A673 (cell line): ENCODE data around the gene RPL39L. TPM values are rescaled to one million over a fixed set of nuclear protein-coding genes. Genes with fewer than 3 reads are reported as not detected.
A peak's percentile ranks its signal among the peaks of the same experiment; 100 is the strongest.

ENCODE experiments used
- BruUV-seq: library from RNA; stranded (reverse); fragments of 400-500 nt; replicated peaks from 2 replicates; lab custom pipeline; 2021; lab: Mats Ljungman, UMichigan
- CTCF ChIA-PET: fragments of 300-600 bp; sonication (Branson Sonifier 250); formaldehyde crosslinking; loops from one replicate; lab custom pipeline; 2022; ENCODE audit warnings: antibody characterized with exemption; lab: Charles Lee
- POLR2A ChIA-PET: fragments of 300-600 bp; sonication (Branson Sonifier 250); formaldehyde crosslinking; loops from one replicate; lab custom pipeline; 2022; ENCODE audit warnings: antibody characterized with exemption; ENCODE audit not compliant: low non-redundant PET; lab: Charles Lee
- DNase-seq: peaks from one replicate; pipeline ENCODE4 v3.0.0-alpha.2; 2015; ENCODE audit warnings: low spot score
- H3K27ac ChIP-seq: fragments of 200-600 bp; sonication (generic); 2 replicates; pipeline ENCODE4 v1.5.1; 2016; ENCODE audit warnings: mixed run types, low read depth, mild to moderate bottlenecking, mixed read lengths, antibody characterized with exemption, low read length; ENCODE audit not compliant: poor library complexity, severe bottlenecking
- H3K27me3 ChIP-seq: fragments of 200-600 bp; sonication (generic); replicated peaks from 2 replicates; pipeline ENCODE4 v1.6.1; 2017; ENCODE audit warnings: mixed run types, low read depth, mild to moderate bottlenecking, mixed read lengths, antibody characterized with exemption, low read length; ENCODE audit not compliant: insufficient read depth, poor library complexity
- H3K36me3 ChIP-seq: fragments of 200-600 bp; sonication (generic); 2 replicates; pipeline ENCODE4 v1.6.1; 2016; ENCODE audit warnings: mixed run types, mild to moderate bottlenecking, mixed read lengths, antibody characterized with exemption, low read length; ENCODE audit not compliant: insufficient read depth, poor library complexity, severe bottlenecking
- H3K4me1 ChIP-seq: fragments of 200-600 bp; sonication (generic); 2 replicates; pipeline ENCODE4 v1.6.1; 2017; ENCODE audit warnings: mixed run types, mild to moderate bottlenecking, mixed read lengths, antibody characterized with exemption, low read length; ENCODE audit not compliant: insufficient read depth, poor library complexity, severe bottlenecking
- H3K4me3 ChIP-seq: fragments of 200-600 bp; sonication (generic); 2 replicates; pipeline ENCODE4 v1.5.1; 2016; ENCODE audit warnings: low read depth, mixed run types, mild to moderate bottlenecking, mixed read lengths, low read length; ENCODE audit not compliant: poor library complexity, severe bottlenecking
- H3K9me3 ChIP-seq: fragments of 200-600 bp; sonication (generic); 2 replicates; pipeline ENCODE4 v1.6.1; 2016; ENCODE audit warnings: mixed run types, low read depth, mild to moderate bottlenecking, mixed read lengths, antibody characterized with exemption, low read length; ENCODE audit not compliant: poor library complexity, severe bottlenecking
- CTCF ChIP-seq: fragments of 300-800, 200-600 bp; sonication (generic); conservative IDR thresholded peaks from 2 replicates; pipeline ENCODE4 v1.5.1; 2017; ENCODE audit warnings: low read depth, mild to moderate bottlenecking, antibody characterized with exemption, low read length, moderate library complexity, mixed read lengths
- EZH2 ChIP-seq: fragments of 200-600 bp; sonication (generic); IDR thresholded peaks from 2 replicates; pipeline ENCODE4 v1.6.1; 2017; ENCODE audit warnings: borderline replicate concordance, low read depth, mild to moderate bottlenecking, mixed read lengths, antibody characterized with exemption, low read length; ENCODE audit not compliant: poor library complexity, severe bottlenecking
- intact Hi-C: fragments of 100-400 bp; cut with micrococcal nuclease; formaldehyde crosslinking; loops from one replicate; pipeline ENCODE4 v1.10.0; 2022; ENCODE audit not compliant: unreplicated experiment
- total RNA-seq: library from RNA; stranded (reverse); gene quantifications from 2 replicates; pipeline ENCODE4 v1.2.3, GENCODE V29; 2021

The RPL39L gene
- total RNA-seq, 1 experiment from 2014 or later: 35.3 TPM

GRCh38 chr3:187073581-187074098 lies 65.7 kb downstream of the RPL39L start:
- POLR2A ChIA-PET: interaction anchor here (0.5 kb wide), 1 partner anchor 66 kb away, joined by 6 read pairs; the partner anchor contains the start of gene RPL39L
- H3K4me1 ChIP-seq: peaks cover 14% of the 10 kb centered on the region
- no peak for DNase-seq
- peaks cover 38% of the 10 kb centered on the region for H3K36me3 ChIP-seq
- no peak overlapping the region for H3K27ac ChIP-seq
- no peaks in the 10 kb centered on the region for H3K9me3 ChIP-seq
- BruUV-seq: no TSS peak
- TF ChIP-seq EZH2 (no peak), CTCF (no peak)
- CTCF ChIA-PET: no interaction called here
- intact Hi-C loops: no loop called here
- no peak overlapping the region for H3K4me3 ChIP-seq
- no peaks in the 10 kb centered on the region for H3K27me3 ChIP-seq

GRCh38 chr3:187072511-187072910 lies 66.8 kb downstream of the RPL39L start:
- POLR2A ChIA-PET: no interaction called here
- CTCF ChIA-PET: no interaction called here
- Histone ChIP-seq H3K36me3 (peaks cover 38% of the 10 kb centered on the region), H3K4me1 (peaks cover 14% of the 10 kb centered on the region), H3K27ac (peak overlapping the region; percentile 16), H3K27me3 (no peaks in the 10 kb centered on the region), H3K9me3 (no peaks in the 10 kb centered on the region), H3K4me3 (no peak overlapping the region)
- TF ChIP-seq EZH2 (no peak), CTCF (no peak)
- intact Hi-C loops: no loop called here
- BruUV-seq: no TSS peak
- peak; percentile 56 for DNase-seq

GRCh38 chr3:187072102-187072501 lies 67.2 kb downstream of the RPL39L start:
- ChIA-PET POLR2A (no interaction called here), CTCF (no interaction called here)
- no peak for DNase-seq
- H3K9me3 ChIP-seq: no peaks in the 10 kb centered on the region
- no peak overlapping the region for H3K4me3 ChIP-seq
- no TSS peak for BruUV-seq
- intact Hi-C loops: no loop called here
- TF ChIP-seq EZH2: no peak
- no peak for TF ChIP-seq CTCF
- H3K27ac ChIP-seq: peak overlapping the region; percentile 16
- no peaks in the 10 kb centered on the region for H3K27me3 ChIP-seq
- H3K36me3 ChIP-seq: peaks cover 38% of the 10 kb centered on the region
- peaks cover 14% of the 10 kb centered on the region for H3K4me1 ChIP-seq

Other genes starting within 250 kb of the RPL39L start
- gene ST6GAL1, start 209.0 kb downstream of the RPL39L start, total RNA-seq: 74.2 and 78.3 TPM in 2 replicates
- gene RTP1, start 58.0 kb upstream of the RPL39L start, total RNA-seq: not detected in 2 replicates
- not detected in 2 replicates for gene MASP1, start 152.2 kb upstream of the RPL39L start, total RNA-seq
- not detected in 2 replicates for gene RTP4, start 228.9 kb upstream of the RPL39L start, total RNA-seq